22Rv1 (cell line): ENCODE results near the gene DDX18.

Experiments used
- H3K27ac ChIP-seq: fragments of 450-650 bp; 2 replicates; pipeline ENCODE4 v1.5.1; 2017
- ZFX ChIP-seq: fragments of 450-650 bp; IDR thresholded peaks from 2 replicates; pipeline ENCODE4 v1.6.1; 2017; ENCODE audit warnings: antibody characterized with exemption, borderline replicate concordance
- TF ChIP-seq, protein P1 (sequence below): fragments of 450-650 bp; IDR thresholded peaks from 2 replicates; pipeline ENCODE4 v1.5.1; 2017; ENCODE audit warnings: mild to moderate bottlenecking

Gene DDX18

GRCh38 chr2:117859924-117860647 lies 45.6 kb downstream of the DDX18 start:
- TF ChIP-seq, protein P1, sequence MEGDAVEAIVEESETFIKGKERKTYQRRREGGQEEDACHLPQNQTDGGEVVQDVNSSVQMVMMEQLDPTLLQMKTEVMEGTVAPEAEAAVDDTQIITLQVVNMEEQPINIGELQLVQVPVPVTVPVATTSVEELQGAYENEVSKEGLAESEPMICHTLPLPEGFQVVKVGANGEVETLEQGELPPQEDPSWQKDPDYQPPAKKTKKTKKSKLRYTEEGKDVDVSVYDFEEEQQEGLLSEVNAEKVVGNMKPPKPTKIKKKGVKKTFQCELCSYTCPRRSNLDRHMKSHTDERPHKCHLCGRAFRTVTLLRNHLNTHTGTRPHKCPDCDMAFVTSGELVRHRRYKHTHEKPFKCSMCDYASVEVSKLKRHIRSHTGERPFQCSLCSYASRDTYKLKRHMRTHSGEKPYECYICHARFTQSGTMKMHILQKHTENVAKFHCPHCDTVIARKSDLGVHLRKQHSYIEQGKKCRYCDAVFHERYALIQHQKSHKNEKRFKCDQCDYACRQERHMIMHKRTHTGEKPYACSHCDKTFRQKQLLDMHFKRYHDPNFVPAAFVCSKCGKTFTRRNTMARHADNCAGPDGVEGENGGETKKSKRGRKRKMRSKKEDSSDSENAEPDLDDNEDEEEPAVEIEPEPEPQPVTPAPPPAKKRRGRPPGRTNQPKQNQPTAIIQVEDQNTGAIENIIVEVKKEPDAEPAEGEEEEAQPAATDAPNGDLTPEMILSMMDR = no peak
- TF ChIP-seq ZFX = no peak
- H3K27ac ChIP-seq = no peak overlapping the region

- TF ChIP-seq ZFX = no peak
- TF ChIP-seq, protein P1 = no peak
- H3K27ac ChIP-seq = no peak overlapping the region
These were observed 48.0 kb downstream of the DDX18 start for GRCh38 chr2:117862459-117862858.

GRCh38 chr2:117875786-117876185 lies 61.3 kb downstream of the DDX18 start:
- no peak overlapping the region for H3K27ac ChIP-seq

DNA sequence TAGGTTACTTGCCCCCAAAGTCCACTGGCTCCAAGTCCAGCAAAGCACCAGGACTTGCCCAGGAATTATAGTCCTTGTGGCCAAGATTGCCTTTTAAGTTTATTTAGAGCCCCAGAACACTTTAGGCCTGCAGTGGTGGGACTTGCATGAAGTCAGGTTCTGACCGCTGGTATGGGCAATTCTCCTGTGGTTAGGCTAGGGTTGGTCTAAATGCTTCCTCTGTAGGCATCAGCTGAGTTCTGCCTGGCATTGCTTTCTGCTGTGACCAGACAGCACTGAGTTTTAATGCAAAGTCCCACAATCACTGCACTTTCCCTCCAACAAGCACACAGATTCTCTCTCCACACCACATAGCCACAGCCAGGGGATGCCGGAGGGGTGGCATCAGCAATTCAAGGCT lies 64.5 kb downstream of the DDX18 start:
- TF ChIP-seq, protein P1 = no peak
- no peak for TF ChIP-seq ZFX
- no peak overlapping the region for H3K27ac ChIP-seq

More at GRCh38 chr2:117875786-117876185, 61.3 kb downstream of the DDX18 start:
- TF ChIP-seq, protein P1 = no peak
- TF ChIP-seq ZFX = no peak
